NCI-H69 (cell line): Measurements from ENCODE around the gene ARID1A.
"Not testable (repeated sequence)": the region's sequence is repeated elsewhere in the genome, so short reads cannot be mapped to it uniquely, and the experiment has no call there.

Experiments
- DNase-seq: peaks from one replicate; lab custom pipeline; 2025; lab: John Stamatoyannopoulos, UW

The ARID1A gene

DNA sequence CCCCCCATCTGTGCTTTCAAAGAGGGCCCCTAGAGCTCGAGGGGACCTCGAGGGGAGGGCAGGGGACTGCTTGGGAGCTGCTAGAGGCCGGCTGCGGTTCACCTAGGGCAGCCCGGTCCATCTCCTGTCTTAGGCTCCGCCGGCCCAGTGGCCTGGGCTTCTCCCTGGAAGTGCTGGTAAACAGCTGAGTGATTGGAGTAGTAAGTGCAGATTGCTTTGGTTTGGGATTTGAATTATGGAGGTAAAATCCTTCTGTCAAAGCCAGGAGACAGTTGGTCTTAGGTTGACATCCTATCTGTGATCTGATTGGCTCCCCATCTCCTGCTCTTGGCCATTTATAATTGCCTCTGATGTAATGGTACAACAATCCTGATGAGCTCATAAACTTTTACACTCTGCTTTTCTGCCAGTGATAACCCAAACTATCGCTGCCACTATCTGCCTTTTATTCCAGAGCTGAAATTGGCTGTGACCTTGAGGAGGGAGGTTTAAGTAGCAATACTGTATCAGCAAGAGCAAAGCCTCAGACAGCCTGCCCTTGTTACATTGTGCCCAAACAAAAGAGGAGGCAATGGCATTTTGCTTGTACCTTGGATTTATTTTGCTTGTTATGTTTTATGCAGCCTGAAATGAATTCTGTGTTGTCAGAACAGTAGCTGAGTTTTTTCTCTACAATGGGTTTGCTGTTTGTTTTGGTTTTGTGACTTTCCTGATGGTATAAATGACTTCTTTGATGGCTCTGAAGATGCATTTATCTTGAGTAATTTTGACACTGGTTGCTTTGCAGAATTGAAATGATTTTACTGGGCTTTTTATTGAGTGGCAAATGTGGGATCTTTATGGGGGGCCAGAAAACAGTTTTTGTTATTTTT, 2.4 kb downstream of the ARID1A start:
- DNase-seq, result peak; percentile 84

DNA sequence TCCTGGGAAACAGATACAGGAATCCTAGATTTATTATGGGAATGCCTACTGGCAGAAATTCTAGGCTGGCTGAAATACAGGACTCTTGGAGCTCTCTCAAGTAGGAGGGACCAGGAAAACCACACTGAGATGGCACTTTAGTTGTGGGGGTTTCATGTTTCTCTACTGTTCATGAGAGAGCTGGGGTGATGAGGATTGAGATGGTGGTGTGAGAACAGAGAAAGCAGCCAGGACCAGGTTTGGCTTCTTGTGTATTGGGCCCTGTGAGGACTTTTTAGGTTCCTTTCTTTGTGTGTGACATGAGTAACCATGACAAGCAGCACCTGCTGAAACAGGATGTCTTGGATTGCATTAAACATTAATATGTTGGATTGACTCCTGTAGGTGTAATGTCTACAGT, 4.9 kb downstream of the ARID1A start:
- DNase-seq, result no peak

DNA sequence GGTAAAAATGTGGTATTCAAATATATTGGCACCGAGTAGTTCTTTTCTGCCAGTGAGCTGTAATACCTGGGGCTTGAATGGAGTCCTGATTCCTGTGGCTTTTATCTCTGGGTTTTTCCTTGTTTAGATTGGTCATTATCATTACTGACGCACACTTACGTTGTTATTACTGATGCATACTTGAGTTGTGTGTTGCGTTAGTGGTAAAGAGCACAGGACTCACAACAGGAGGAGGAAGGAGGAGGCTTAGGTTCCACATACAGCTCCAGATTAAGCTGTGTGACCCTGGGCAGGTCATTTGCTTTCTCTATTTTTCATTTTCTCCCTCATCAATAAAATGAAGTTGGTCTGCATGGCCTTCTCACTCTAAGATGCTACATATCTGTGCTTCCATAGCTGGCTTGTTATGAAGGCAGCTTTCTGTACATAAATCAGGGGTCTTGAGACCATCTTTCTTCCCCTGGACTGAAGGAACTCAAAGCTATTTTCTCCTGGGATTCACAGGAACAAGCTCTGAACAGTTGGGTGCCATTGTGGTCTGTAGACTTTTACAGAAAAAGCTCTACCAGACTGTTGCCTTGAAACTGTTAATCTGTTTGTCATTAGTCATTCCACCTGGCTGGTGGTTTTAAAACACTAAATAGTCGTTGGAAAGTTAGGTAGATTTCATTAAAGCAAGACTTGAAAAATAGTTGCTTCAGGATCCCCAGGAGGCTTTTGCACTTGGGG, 5.6 kb downstream of the ARID1A start:
- no peak for DNase-seq

DNA sequence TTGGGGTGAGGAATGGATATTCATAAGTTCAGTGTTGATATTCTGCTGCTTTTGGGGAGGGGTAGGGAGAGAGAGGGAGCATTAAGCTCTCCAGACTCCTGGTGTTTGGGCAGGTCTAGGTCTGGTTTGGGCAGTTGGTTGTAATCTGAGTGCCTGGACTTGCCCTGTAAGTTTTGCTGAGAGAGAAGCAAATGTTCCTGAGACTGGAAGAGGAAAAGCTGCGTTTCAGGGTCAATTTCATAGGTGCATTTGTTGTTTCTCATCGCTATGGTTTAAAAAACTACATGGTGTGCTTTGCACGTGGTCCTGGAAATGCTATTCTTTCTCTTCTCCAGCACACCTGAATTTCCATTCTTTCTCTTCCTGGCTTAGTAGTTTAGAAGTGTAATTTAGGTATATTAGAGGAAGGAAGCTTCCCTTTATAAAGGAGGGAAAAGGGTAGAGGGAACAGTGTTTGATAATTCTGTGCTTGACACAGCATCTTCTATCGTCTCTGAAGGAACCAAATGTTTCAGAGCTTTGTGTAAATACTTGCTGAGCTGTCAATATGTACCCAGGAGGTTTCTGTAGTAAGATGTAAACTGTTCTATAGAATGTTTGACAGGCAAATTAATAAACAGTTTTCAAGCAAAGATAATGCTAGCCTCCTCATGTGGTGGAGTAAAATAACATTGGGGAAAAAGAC, 6.3 kb downstream of the ARID1A start:
- no peak for DNase-seq

DNA sequence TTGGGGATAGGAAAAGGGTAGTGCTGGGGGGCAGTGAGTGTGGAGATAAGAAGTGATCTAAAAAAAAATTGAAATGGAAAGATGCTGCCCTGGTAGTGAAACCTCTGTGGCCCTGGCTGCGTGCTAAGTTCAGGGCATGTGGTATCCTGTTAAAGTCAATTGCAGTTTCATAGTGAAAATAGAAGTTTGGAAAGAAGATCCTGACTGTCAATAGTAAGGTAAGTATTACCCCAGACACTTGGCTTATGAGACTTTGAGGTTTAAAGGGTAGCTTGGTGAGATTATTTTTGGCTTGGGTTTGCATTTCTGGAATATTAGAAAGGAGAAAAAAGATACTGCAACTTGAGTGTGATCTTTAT, 6.8 kb downstream of the ARID1A start:
- DNase-seq, result no peak

DNA sequence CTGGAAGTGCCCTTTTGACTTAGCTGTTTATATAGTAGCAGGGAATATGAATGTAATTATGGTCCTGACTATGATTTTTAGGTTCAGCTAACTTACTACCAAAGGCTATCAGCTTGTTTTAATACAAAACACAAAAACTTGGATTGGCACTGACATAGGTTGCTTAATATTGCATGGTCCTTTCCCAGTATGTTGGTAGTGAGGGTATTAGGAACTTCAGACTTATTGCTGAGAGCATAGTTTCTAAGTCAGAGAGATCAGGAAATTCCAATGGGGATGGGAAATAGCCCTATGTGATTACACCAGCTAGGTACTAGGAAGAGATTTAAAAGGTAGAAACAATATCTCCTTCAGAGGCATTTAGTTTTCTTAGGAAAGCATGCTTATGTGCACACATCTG, 7.7 kb downstream of the ARID1A start:
- no peak for DNase-seq

DNA sequence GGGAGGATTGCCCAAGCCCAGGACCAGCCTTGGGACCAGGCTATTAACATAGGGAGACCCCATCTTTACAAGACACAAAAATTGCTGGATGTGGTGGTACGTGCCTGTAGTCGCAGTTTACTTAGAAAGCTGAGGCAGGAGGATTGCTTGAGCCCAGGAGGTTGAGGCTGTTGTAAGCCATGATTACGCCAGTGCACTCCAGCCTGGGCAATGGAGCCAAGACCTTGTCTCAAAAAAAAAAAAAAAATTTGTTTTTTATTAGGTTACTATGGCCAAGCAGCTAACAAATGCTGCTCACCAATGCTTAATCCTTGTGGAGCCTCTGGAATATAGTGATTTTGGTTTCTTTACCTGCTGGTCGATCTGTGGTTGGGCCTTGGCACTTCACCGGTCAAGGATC, 8.8 kb downstream of the ARID1A start:
- DNase-seq, result no peak

DNA sequence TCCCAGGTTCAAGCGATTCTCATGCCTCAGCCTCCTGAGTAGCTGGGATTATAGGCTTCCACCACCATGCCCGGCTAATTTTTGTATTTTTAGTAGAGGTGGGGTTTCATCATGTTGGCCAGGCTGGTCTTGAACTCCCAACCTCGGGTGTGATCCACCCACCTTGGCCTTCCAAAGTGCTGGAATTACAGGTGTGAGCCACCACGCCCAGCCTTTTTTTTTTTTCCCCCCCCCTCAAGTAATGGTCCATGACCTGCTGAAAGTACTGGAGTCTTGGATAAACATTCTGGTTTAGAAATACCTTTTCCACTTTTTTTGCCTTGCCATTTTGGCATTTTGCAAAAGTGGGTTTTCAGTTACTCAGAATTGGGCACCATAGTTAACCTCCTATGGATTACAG, 9.4 kb downstream of the ARID1A start:
- DNase-seq, result not testable (repeated sequence)

DNA sequence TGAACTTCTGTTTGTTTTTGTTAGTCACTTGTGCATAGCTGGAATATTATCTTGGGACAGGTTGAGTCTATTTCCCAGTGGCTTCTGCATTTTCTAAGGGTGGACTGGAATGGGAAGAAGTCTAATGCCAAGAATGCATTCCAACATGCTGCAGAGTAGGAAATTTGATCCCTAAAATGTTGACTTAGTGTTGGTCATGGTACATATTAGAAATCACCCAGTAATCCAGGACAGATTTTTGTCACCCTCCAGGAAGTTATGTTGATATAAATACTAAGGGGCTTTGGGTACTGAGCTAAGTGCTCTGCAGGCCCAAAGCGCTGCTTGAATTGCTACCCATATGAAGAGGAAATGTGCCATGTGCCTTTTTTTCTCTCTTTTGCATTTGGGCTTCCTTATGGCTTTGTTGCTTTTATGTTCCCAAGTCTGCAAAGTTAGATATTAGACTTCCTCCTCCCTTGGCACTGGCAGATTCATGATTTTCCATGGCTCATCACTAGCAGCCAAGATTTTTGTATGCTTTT, 10.0 kb downstream of the ARID1A start:
- peak; percentile 31 for DNase-seq

DNA sequence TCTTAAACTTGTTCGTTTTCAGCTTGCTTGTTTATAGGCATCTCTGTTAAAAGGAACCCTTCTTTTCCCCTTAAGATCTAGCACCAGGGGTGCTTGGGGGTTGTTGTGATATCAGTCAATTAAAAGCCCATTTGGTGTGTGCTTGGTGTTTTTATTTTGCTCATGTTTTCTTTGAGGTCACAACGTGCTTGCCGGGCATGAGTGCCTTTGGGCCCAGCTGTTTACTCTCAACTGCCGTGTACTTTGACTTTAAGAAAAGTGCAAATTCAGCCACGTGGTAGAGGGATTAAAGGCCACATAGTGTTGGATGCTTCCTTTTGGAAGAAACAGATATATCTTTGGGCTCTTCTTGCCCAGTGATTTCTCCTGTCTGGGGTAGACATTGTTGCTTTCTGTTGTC, 10.5 kb downstream of the ARID1A start:
- no peak for DNase-seq

DNA sequence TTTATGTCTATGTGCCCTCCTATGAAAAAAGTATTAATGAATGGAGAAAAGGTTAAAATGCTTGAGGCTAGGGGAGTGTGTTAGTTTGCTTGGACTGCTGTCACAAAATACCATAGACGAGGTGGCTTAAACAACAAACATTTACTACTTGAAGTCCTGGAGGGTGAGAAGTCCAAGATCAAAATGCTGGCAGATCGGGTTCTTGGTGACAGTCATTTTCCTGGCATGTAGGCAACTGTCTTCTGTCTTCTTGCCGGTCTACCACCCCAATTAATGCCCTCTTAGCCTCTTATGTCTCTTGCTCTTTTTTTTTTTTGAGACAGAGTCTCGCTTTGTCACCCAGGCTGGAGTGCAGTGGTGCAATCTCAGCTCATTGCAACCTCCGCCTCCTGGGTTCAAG, 15.0 kb downstream of the ARID1A start:
- DNase-seq, result no peak

DNA sequence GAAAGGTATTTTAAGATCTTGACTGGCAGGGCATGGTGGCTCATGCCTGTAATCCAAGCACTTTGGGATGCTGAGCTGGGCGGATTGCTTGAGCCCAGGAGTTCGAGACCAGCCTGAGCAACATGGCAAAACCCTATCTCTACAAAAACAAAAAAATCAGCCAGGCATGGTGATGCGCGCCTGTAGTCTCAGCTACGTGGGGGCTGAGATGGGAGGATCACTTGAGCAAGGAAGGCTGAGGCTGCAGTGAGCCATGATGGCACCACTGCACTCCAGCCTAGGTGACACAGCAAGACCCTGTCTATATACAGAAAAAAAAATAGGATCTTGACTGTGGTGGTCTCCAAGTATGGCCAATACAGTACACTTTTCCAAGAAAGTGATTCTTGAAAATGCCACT, 16.0 kb downstream of the ARID1A start:
- no peak for DNase-seq

DNA sequence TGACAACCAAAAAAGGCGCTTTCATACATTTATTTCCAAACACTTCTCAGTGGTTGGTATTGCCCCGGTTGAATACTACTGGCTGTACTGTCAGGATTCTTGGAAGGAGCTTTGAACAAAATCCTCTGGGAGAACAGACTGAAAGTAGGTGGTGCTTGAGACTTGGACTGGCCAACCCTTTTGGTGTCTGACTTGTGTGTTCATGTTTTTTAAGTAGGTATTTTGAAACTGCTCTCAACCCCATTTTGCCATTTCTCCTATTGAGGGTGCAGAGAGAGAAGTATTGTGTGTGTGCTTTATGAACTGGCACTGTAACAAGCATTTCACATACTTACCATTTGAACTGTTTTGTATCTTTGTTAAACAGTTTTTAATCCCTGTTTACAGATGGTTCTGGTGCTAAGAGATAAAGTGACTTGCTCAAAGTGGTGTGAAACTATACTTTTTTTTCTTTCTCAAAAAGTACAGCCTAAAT, 21.2 kb downstream of the ARID1A start:
- no peak for DNase-seq

DNA sequence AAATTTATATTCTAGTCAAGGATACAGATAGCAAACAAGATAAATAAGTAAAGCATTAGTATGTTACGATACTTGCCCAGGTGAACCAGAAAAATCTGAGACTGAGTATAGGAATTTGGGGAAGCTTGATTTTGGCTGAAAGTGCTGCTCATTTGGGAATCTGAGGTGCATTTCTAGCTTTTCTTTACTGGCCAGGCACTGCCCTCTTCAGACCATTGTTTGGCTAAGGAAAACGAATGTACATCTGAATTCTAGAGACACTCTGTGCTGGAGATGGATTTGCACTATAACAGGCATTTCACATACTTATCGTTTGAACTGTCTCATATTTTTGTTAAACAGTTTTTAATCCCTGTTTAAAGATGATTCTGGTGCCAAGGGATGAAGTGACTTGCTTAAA, 23.4 kb downstream of the ARID1A start:
- DNase-seq, result no peak

DNA sequence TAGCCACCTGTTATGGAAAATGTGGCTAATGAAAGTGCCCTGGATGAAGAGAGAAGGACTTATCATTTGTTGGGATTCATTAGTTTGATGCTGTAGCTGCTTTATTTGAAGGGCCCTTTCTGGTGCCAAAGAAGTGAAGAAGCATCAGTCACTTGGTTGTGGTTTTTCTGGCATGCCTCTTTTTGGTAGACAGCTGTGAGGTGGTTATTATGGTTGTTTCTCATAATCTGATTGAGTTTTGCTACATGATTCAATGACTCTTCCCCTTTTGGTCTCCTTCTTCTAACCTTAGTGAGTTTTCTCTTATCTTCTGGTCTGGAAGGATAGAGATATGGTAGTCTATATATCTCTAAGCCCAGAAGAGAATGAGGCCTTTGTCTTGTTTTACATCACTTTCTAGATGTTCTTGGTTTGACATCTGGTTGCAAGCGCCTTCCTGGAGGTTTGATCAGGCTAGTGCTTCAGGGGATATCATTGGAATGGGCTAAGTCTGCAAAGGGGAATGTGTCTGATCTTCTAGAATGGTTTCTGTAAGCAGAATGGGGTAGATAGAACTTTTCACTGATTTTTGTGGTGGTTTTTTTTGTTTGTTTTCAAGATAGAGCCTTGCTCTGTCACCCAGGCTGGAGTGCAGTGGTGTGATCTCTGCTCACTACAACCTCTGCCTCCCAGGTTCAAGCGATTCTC, 26.0 kb downstream of the ARID1A start:
- DNase-seq, result no peak

DNA sequence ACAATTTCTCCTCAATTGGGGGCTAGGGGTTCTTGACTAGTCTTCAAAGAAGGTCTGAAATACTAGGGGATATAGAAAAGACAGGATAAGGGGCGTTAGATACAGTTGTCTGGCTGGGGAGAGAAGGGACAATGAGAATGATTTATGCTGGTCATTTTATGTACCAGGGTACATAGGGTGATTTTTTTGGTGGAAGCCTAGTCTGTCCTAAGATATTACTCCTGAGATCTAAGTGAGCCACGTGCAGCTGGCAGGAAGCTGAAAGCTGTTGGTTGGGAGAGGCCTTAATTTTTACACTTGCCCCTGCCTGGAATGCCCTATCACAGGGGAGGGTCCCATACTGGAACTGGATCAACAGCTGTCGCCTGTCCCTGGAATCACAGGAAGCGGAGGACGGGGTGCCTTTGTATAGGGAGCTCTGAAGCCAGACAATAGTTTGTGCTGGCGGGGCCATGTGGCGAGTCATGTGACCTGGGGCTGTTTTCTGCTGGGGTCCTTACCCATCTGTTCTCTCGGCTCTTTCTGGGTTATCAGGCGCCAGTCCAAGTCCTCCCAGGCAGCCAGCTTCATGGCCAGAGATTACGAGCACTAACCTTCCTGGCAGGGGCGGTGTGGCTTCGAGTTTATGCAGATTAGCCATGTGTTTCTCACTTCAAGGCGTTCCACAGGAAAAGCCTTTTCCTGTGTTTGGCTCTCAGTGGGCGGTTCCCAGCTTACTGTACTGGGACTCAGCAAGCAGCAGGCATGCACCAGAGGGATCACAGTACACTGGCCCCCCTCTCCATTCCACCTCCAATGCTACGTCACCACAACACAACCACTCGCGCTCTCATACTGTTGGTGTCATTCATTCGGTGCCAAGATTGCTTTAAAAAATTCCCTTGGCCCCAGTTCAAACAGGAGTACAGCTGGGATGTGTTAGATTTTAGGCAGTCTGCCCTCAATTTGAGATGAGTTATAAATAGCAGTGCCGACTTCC, 27.5 kb downstream of the ARID1A start:
- DNase-seq, result peak; percentile 94

DNA sequence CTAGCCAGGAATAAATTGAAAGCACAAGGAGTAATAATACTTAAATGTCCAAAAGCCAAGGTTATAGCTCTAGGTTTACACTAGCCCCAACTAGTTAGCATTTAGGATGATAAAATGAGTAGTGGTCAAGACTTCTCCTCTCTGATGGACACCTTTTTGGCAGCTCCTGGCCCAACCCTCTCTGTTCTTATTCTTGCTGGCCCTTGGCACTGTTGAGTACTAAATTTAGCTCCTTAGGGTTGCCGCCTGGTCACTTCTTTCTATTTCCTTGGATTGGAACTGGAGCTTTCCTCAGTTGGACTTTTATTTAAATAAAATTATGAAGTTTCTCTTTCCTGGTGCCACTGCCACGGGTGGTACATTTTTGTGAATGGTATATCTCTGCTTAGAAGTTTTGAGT, 28.3 kb downstream of the ARID1A start:
- DNase-seq, result no peak

DNA sequence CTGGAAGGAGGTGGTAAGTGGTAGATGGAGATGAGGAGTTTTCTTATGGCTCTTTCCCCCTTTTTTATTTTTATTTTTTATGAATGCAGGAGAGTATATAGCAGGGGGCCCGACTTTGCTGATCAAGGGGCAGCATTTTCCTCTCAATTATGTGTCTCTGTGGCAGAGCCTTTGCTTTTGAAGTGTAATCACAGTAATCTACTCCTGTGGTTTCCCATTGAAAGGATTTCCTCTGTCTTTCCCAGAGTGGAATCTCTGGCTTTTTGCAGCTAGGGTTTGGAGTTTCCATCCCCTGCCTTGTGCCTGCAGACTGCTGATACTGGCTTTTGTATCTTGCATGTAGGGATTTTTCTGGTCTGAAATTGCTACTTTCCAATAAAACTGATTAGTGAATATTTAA, 29.1 kb downstream of the ARID1A start:
- DNase-seq, result no peak

DNA sequence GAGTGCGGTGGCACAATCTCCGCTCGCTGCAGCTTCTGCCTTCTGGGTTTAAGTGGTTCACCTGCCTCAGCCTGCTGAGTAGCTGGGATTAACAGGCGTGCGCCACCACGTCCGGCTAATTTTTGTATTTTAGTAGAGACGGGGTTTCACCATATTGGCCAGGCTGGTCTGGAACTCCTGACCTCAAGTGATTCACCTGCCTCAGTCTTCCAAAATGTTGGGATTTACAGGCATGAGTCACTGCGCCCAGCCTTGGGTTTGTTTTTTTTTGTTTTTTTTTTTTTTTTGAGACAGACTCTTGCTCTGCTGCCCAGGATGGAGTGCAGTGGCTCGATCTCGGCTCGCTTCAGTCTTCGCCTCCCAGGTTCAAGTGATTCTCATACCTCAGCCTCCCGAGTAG, 30.1 kb downstream of the ARID1A start:
- DNase-seq, result not testable (repeated sequence)

DNA sequence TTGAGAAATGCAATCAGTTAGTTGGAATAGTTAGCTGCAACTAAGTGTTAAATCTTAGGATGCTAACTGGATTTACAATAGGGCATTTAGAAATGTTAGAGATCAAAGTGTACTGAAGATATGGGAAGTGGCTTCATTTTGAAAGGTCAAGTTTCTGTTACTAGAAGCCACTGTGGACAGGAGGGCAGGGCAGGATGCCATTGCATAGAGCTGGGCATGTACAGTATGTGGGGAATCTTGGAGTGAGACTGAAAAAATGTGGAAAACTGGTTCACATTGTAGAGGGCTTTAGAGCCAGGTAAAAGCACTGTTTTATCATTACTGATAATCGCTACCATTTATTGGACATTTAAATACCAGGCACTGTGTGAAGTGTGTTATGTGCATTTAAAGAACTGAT, 31.0 kb downstream of the ARID1A start:
- DNase-seq, result no peak

DNA sequence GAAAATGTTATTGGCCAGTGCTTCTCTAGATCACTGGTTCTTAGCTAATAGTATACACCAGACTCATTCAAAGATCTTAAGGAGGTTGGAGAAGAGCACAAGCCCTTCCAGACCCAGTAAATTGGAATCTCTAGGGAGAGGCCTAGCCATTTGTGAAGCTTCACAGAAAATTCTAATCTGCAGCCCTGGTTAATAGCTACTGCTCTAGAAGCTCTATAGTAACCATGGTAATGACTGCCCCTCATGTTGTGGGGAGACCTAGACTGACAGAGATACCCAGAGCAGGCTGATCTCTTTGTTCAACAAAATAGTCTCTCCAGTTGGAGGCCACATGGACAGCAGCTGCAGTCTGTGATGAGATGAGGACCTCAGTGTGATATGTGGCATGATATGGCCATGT, 31.7 kb downstream of the ARID1A start:
- DNase-seq, result no peak
